Measurements from ENCODE around the gene PAX8.

The PAX8 gene

GRCh38 chr2:113232123-113232522, 46.6 kb downstream of the PAX8 start:
- TF ChIP-seq CTCF (IDR thresholded peaks at IDR 0.05; ENCODE audit: low read depth, low read length, missing control alignments) = no peak
- DNase-seq (ENCODE audit: extremely low read depth, low read depth) = no peak
- no peak overlapping the region for H3K4me3 ChIP-seq (replicated peaks; ENCODE audit: low read depth, low read length)

- TF ChIP-seq CTCF (IDR thresholded peaks at IDR 0.05; ENCODE audit: low read depth, low read length, missing control alignments) = no peak
- DNase-seq (ENCODE audit: extremely low read depth, low read depth) = no peak
- no peak overlapping the region for H3K4me3 ChIP-seq (replicated peaks; ENCODE audit: low read depth, low read length)
Measured at GRCh38 chr2:113231064-113231463, 47.7 kb downstream of the PAX8 start.

DNA sequence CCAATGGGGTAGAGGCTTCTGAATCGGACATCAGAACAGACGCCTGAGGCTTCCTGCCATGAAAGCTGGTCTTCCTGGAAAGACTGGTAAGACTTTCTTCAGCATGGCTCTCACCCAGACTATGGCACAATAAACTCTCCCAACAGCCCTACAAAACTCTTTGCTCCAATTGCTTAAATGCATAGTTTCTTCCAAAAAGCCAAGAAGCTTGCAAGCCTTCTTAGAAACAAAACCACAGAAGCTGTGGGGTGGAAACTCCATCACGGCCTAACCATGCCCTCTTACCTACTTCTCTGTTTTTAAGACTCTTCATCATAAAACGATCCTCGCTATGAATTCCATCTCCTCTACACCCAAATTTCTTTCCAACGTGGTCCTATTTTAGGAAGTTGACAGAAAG, 48.2 kb downstream of the PAX8 start:
- TF ChIP-seq CTCF (IDR thresholded peaks at IDR 0.05; ENCODE audit: low read depth, low read length, missing control alignments) = no peak
- H3K4me3 ChIP-seq (replicated peaks; ENCODE audit: low read depth, low read length) = no peak overlapping the region
- DNase-seq (ENCODE audit: extremely low read depth, low read depth) = no peak

DNA sequence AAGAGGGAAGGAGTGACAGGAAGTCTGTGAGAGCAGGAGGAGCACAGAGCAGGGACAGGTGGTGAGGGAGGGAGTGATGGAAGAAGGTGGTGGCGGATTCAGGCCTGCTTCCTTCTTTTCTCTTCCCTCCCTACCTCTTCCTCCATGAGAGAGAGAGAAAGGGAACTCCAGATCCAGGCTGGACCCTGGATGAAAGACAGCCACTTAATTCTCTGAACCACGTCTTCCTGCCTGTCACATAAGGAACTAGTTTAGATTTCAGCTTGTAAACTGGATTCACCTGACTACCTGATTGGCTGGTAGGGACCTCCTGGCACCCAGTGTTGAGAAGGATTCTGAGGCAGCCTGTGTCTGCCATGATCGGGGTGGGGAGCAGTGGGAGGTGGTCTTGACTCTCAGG, 48.9 kb downstream of the PAX8 start:
- DNase-seq (ENCODE audit: extremely low read depth, low read depth) = no peak
- H3K4me3 ChIP-seq (replicated peaks; ENCODE audit: low read depth, low read length) = no peak overlapping the region
- TF ChIP-seq CTCF (IDR thresholded peaks at IDR 0.05; ENCODE audit: low read depth, low read length, missing control alignments) = no peak

DNA sequence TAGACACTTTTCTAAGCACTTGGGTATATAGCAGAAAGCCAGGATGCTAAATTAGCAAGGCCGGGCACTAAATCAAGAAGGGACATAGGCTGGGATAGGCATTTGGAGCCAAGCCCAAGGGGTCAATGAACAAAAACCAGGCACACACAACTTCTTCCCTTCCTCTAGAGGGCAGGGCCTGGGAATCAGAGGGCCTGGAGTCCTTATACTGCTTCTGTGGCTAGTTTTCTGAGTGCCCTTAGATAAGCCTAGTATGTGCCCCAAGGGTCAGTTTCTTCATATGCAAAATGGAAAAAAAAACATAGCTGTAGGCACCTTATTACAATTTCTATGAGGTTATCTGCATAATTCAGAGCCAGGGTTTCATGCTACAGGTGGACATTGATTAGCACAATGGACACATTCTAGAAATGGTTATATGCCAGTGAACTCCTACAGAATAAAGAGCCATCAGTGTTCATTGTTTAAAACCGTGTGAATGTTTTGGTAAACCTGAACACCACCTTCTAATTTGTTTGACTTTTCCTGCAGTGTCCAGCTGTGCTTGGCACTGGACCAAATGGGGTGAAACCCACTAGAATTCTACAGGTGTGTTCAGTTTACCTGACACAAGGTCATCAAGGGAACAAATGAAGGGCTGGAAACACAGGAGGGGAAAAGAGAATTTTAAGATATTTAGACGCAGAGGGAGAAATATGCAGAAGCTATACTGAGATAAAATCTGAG, 49.6 kb downstream of the PAX8 start:
- TF ChIP-seq CTCF (IDR thresholded peaks at IDR 0.05; ENCODE audit: low read depth, low read length, missing control alignments) = no peak
- DNase-seq (ENCODE audit: extremely low read depth, low read depth) = no peak
- no peak overlapping the region for H3K4me3 ChIP-seq (replicated peaks; ENCODE audit: low read depth, low read length)

- H3K4me3 ChIP-seq (replicated peaks; ENCODE audit: low read depth, low read length) = no peak overlapping the region
- TF ChIP-seq CTCF (IDR thresholded peaks at IDR 0.05; ENCODE audit: low read depth, low read length, missing control alignments) = no peak
- no peak for DNase-seq (ENCODE audit: extremely low read depth, low read depth)
Measured at GRCh38 chr2:113228351-113228750, 50.4 kb downstream of the PAX8 start.

DNA sequence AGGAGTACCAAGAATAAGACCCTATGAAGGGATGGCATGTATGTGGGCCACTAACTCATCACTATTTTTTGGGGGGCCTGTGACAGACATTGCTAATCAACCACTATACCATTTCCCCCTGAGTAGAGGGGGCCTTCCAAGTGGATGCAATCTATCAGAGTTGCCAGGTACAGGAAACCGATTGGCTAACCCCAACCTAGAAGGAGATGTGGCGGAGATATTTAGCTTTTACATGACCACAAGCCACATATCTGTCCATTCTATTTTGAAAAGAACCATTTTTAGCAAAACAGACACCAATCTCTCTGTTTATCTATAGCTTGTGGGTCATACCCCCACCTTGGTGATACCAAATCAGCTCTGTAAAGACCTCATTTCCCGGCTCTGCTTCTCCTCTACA, 51.0 kb downstream of the PAX8 start:
- no peak overlapping the region for H3K4me3 ChIP-seq (replicated peaks; ENCODE audit: low read depth, low read length)
- no peak for TF ChIP-seq CTCF (IDR thresholded peaks at IDR 0.05; ENCODE audit: low read depth, low read length, missing control alignments)
- DNase-seq (ENCODE audit: extremely low read depth, low read depth) = no peak
